Caco-2 (cell line): ENCODE measurements around the gene HS1BP3. TPM values are rescaled to one million over a fixed set of nuclear protein-coding genes. Genes with fewer than 3 reads are reported as not detected.

Experiments
- BruUV-seq: library from RNA; stranded (reverse); fragments of 400-500 nt; replicated peaks from 2 replicates; lab custom pipeline; 2021; lab: Mats Ljungman, UMichigan
- CTCF ChIA-PET: fragments of 300-600 bp; sonication (Branson Sonifier 250); formaldehyde crosslinking; loops from one replicate; lab custom pipeline; 2022; ENCODE audit warnings: antibody characterized with exemption; lab: Charles Lee
- POLR2A ChIA-PET: fragments of 300-600 bp; sonication (Branson Sonifier 250); formaldehyde crosslinking; loops from one replicate; lab custom pipeline; 2022; ENCODE audit warnings: antibody characterized with exemption; lab: Charles Lee
- DNase-seq, 2 experiments: peaks; one replicate each; pipeline versions ENCODE4 v3.0.0 to v3.0.0-alpha.2; 2020 to 2022
- H3K27me3 ChIP-seq: replicated peaks from 2 replicates; pipeline ENCODE4 v1.6.0; 2011; ENCODE audit warnings: low read length; ENCODE audit not compliant: control insufficient read depth, insufficient read depth
- H3K36me3 ChIP-seq: 2 replicates; pipeline ENCODE4 v1.5.1; 2011; ENCODE audit warnings: low read length; ENCODE audit not compliant: control insufficient read depth, insufficient read depth
- H3K4me1 ChIP-seq: fragments of 250-450 bp; sonication (Bioruptor Pico); 2 replicates; pipeline ENCODE4 v1.5.1; 2020; ENCODE audit warnings: mild to moderate bottlenecking
- H3K4me3 ChIP-seq: 2 replicates; pipeline ENCODE4 v1.5.1; 2011; ENCODE audit warnings: low read depth, mild to moderate bottlenecking, control low read depth, low read length
- H3K9me3 ChIP-seq: fragments of 250-450 bp; sonication (Bioruptor Pico); 2 replicates; pipeline ENCODE4 v1.5.1; 2020; ENCODE audit warnings: mild to moderate bottlenecking, moderate library complexity
- H3K27ac Mint-ChIP-seq: one replicate; pipeline ENCODE4 v1.8.0; 2022; ENCODE audit warnings: mixed read lengths; ENCODE audit not compliant: unreplicated experiment
- H3K27me3 Mint-ChIP-seq: one replicate; pipeline ENCODE4 v1.8.0; 2022; ENCODE audit warnings: mixed read lengths; ENCODE audit not compliant: insufficient read depth, unreplicated experiment
- H3K36me3 Mint-ChIP-seq: one replicate; pipeline ENCODE4 v1.8.0; 2022; ENCODE audit warnings: mild to moderate bottlenecking, mixed read lengths; ENCODE audit not compliant: insufficient read depth, unreplicated experiment
- H3K4me1 Mint-ChIP-seq: one replicate; pipeline ENCODE4 v1.8.0; 2022; ENCODE audit warnings: low read depth, mixed read lengths; ENCODE audit not compliant: unreplicated experiment
- H3K4me3 Mint-ChIP-seq: one replicate; pipeline ENCODE4 v1.8.0; 2022; ENCODE audit warnings: mild to moderate bottlenecking, moderate library complexity, mixed read lengths; ENCODE audit not compliant: unreplicated experiment
- H3K9me3 Mint-ChIP-seq: one replicate; pipeline ENCODE4 v1.8.0; 2022; ENCODE audit warnings: mixed read lengths; ENCODE audit not compliant: unreplicated experiment
- CTCF ChIP-seq, 2 experiments: fragments of 200-600 bp in 1 of 2; IDR thresholded peaks; 1 replicate in 1 of 2; 2 replicates in 1 of 2; pipeline versions ENCODE4 v1.5.1 to v1.8.0; 2011 to 2022; ENCODE audit warnings: antibody characterized with exemption in 1 of 2, control low read depth in 1 of 2, inconsistent platforms in 1 of 2, low read depth in 1 of 2, low read length in 1 of 2, mild to moderate bottlenecking in 1 of 2, moderate library complexity in 1 of 2; ENCODE audit not compliant: insufficient read depth in 1 of 2, severe bottlenecking in 1 of 2, unreplicated experiment in 1 of 2
- intact Hi-C: fragments of 100-400 bp; cut with micrococcal nuclease; formaldehyde crosslinking; loops from one replicate; pipeline ENCODE4 v1.10.0; 2022; ENCODE audit not compliant: unreplicated experiment
- total RNA-seq: library from RNA; stranded (reverse); gene quantifications from 2 replicates; pipeline ENCODE4 v1.2.3, GENCODE V29; 2022

The HS1BP3 gene
- total RNA-seq, 1 experiment from 2014 or later: 31.1 TPM

GRCh38 chr2:20624156-20624883 lies 26.6 kb downstream of the HS1BP3 start:
- no peaks in the 10 kb centered on the region for H3K27me3 Mint-ChIP-seq
- BruUV-seq: no TSS peak
- no peak overlapping the region for H3K4me3 Mint-ChIP-seq
- no peak overlapping the region for H3K27ac Mint-ChIP-seq
- H3K9me3 ChIP-seq: no peaks in the 10 kb centered on the region
- no peaks in the 10 kb centered on the region for H3K27me3 ChIP-seq
- H3K4me3 ChIP-seq: no peak overlapping the region
- intact Hi-C loops: no loop called here
- peak in 1 of 2 experiments; percentile 33 for DNase-seq
- no peaks in the 10 kb centered on the region; the same call in 1 of the 2 replicates for H3K4me1 ChIP-seq
- no peak for TF ChIP-seq CTCF (IDR thresholded peaks at IDR 0.05; ENCODE audit: insufficient read depth in 1 of 2, low read depth in 1 of 2, low read length in 1 of 2, severe bottlenecking in 1 of 2, unreplicated experiment in 1 of 2)
- CTCF ChIA-PET: no interaction called here
- no peaks in the 10 kb centered on the region for H3K36me3 Mint-ChIP-seq
- no peaks in the 10 kb centered on the region for H3K4me1 Mint-ChIP-seq
- no peaks in the 10 kb centered on the region for H3K9me3 Mint-ChIP-seq
- peaks cover 2% of the 10 kb centered on the region for H3K36me3 ChIP-seq
- POLR2A ChIA-PET: no interaction called here

GRCh38 chr2:20623741-20624155 lies 27.1 kb downstream of the HS1BP3 start:
- intact Hi-C loops: no loop called here
- Mint-ChIP-seq H3K27ac (no peak overlapping the region), H3K36me3 (no peaks in the 10 kb centered on the region), H3K4me3 (no peak overlapping the region), H3K9me3 (no peaks in the 10 kb centered on the region), H3K27me3 (no peaks in the 10 kb centered on the region), H3K4me1 (no peaks in the 10 kb centered on the region)
- H3K9me3 ChIP-seq: no peaks in the 10 kb centered on the region
- peaks cover 2% of the 10 kb centered on the region for H3K36me3 ChIP-seq
- CTCF ChIA-PET: no interaction called here
- BruUV-seq: no TSS peak
- no peaks in the 10 kb centered on the region; the same call in 1 of the 2 replicates for H3K4me1 ChIP-seq
- POLR2A ChIA-PET: interaction anchor here (0.7 kb wide), 1 partner anchor 177 kb away, joined by 4 read pairs; the partner anchor contains the start of gene RHOB
- H3K27me3 ChIP-seq: no peaks in the 10 kb centered on the region
- no peak for TF ChIP-seq CTCF (IDR thresholded peaks at IDR 0.05; ENCODE audit: insufficient read depth in 1 of 2, low read depth in 1 of 2, low read length in 1 of 2, severe bottlenecking in 1 of 2, unreplicated experiment in 1 of 2)
- H3K4me3 ChIP-seq: no peak overlapping the region
- peak in 1 of 2 experiments; percentile 25 for DNase-seq

GRCh38 chr2:20623241-20623640 lies 27.7 kb downstream of the HS1BP3 start:
- Histone ChIP-seq H3K27me3 (no peaks in the 10 kb centered on the region), H3K9me3 (no peaks in the 10 kb centered on the region), H3K4me1 (no peaks in the 10 kb centered on the region; the same call in 1 of the 2 replicates), H3K4me3 (no peak overlapping the region), H3K36me3 (peaks cover 2% of the 10 kb centered on the region)
- H3K27ac Mint-ChIP-seq: no peak overlapping the region
- DNase-seq: peak in 1 of 2 experiments; percentile 28
- no peak for TF ChIP-seq CTCF (IDR thresholded peaks at IDR 0.05; ENCODE audit: insufficient read depth in 1 of 2, low read depth in 1 of 2, low read length in 1 of 2, severe bottlenecking in 1 of 2, unreplicated experiment in 1 of 2)
- CTCF ChIA-PET: no interaction called here
- H3K27me3 Mint-ChIP-seq: no peaks in the 10 kb centered on the region
- no TSS peak for BruUV-seq
- POLR2A ChIA-PET: interaction anchor here (0.7 kb wide), 1 partner anchor 176 kb away, joined by 4 read pairs; the partner anchor contains the start of gene RHOB
- no peaks in the 10 kb centered on the region for H3K9me3 Mint-ChIP-seq
- no peak overlapping the region for H3K4me3 Mint-ChIP-seq
- intact Hi-C loops: no loop called here
- H3K4me1 Mint-ChIP-seq: no peaks in the 10 kb centered on the region
- no peaks in the 10 kb centered on the region for H3K36me3 Mint-ChIP-seq
